Measurements from ENCODE around the gene TRA2A. TPM values are rescaled to one million over a fixed set of nuclear protein-coding genes. Genes with fewer than 3 reads are reported as not detected.

Gene TRA2A
- total and polyA plus RNA-seq, 9 of the 15 experiments (the other 6 are each of a cell fraction or from before 2014, with no cell fraction given), result 22.7 to 210 (median 73.9) TPM

DNA sequence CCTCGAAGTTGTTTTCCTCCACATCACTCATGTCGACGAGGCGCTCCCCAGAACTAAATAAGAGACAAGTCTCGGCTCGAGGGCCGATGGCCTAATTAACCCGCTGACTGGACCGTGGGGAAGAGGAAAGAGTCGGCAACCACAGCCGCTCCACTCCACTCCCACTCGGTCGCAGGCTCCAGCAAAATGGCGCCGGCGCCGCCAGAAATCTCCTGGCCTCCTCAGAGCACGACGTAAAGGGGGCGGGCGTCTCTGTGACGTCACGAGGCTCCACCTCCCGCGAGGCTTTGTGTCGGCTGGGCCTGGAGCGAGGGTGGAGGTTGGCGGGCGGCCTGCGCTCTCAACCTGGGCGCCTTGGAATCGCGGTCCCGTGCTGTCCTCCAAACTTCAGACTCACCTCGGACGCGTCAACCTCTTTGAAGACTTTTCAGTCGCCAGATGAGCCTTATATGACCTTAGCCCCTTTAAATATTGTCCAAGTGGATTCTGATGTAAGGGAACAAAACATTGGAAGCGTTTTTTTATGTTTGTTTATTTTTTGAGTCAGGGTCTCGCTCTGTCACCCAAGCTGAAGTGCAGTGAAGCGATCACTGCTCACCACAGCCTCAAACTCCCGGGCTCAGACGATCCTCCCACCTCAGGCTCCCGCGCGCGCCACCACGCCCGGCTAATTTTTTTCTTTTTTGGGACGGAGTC lies at the start of gene TRA2A (continued):
- no peak for TF ChIP-seq TSC22D4 (tag; IDR thresholded peaks at IDR 0.05)
- TF ChIP-seq, protein P1, sequence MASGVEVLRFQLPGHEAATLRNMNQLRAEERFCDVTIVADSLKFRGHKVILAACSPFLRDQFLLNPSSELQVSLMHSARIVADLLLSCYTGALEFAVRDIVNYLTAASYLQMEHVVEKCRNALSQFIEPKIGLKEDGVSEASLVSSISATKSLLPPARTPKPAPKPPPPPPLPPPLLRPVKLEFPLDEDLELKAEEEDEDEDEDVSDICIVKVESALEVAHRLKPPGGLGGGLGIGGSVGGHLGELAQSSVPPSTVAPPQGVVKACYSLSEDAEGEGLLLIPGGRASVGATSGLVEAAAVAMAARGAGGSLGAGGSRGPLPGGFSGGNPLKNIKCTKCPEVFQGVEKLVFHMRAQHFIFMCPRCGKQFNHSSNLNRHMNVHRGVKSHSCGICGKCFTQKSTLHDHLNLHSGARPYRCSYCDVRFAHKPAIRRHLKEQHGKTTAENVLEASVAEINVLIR (CRISPR knock-in tag; IDR thresholded peaks at IDR 0.05), result peak; percentile 85
- TF ChIP-seq, protein P2, sequence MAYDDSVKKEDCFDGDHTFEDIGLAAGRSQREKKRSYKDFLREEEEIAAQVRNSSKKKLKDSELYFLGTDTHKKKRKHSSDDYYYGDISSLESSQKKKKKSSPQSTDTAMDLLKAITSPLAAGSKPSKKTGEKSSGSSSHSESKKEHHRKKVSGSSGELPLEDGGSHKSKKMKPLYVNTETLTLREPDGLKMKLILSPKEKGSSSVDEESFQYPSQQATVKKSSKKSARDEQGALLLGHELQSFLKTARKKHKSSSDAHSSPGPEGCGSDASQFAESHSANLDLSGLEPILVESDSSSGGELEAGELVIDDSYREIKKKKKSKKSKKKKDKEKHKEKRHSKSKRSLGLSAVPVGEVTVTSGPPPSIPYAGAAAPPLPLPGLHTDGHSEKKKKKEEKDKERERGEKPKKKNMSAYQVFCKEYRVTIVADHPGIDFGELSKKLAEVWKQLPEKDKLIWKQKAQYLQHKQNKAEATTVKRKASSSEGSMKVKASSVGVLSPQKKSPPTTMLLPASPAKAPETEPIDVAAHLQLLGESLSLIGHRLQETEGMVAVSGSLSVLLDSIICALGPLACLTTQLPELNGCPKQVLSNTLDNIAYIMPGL (CRISPR knock-in tag; IDR thresholded peaks at IDR 0.05), result no peak
- no peak for TF ChIP-seq RCOR1 (IDR thresholded peaks at IDR 0.05; ENCODE audit: borderline replicate concordance in 1 of 2, low read depth in 2 of 2, low read length in 2 of 2)
- TF ChIP-seq, protein P3, sequence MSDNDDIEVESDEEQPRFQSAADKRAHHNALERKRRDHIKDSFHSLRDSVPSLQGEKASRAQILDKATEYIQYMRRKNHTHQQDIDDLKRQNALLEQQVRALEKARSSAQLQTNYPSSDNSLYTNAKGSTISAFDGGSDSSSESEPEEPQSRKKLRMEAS (CRISPR knock-in tag; IDR thresholded peaks at IDR 0.05), result peak; percentile 43; the same call in 1 of the 2 replicates
- TF ChIP-seq ZNF696 (CRISPR knock-in tag; conservative IDR thresholded peaks at IDR 0.05), result no peak
- TF ChIP-seq MECOM (CRISPR knock-in tag; IDR thresholded peaks at IDR 0.05), result peak; percentile 59; the same call in 1 of the 2 replicates
- TF ChIP-seq ZNF780A (CRISPR knock-in tag; IDR thresholded peaks at IDR 0.05), result no peak
- TF ChIP-seq SRSF9 (IDR thresholded peaks at IDR 0.05; ENCODE audit: borderline replicate concordance, low read depth, low read length), result no peak
- TF ChIP-seq STAT5A (IDR thresholded peaks at IDR 0.05; ENCODE audit: borderline replicate concordance, low read length), result no peak; the same call in 1 of the 2 replicates
- no peak; the same call in 1 of the 2 replicates for TF ChIP-seq TCF3 (CRISPR knock-in tag; IDR thresholded peaks at IDR 0.05)
- no peak for TF ChIP-seq DIDO1 (tag; IDR thresholded peaks at IDR 0.05; ENCODE audit: low read depth)
- TF ChIP-seq HNRNPUL1 (IDR thresholded peaks at IDR 0.05; ENCODE audit: low read length), result no peak
- TF ChIP-seq U2AF1 (optimal IDR thresholded peaks at IDR 0.05; ENCODE audit: low read depth, low read length), result no peak

Data from K562 (cell line).